HL-60 (cell line): ENCODE results near the gene DHRS7.

Experiments used
- DNase-seq, 2 experiments: peaks; one replicate each; pipeline ENCODE4 v3.0.0-alpha.2; 2010 to 2020; ENCODE audit warnings: low read depth in 1 of 2, low spot score in 1 of 2
- H3K27ac ChIP-seq: fragments of 250-450 bp; sonication (Bioruptor Pico); replicated peaks from 2 replicates; pipeline ENCODE4 v1.5.1; 2020; ENCODE audit warnings: mild to moderate bottlenecking, moderate library complexity
- H3K27me3 ChIP-seq: fragments of 250-450 bp; sonication (Bioruptor Pico); 2 replicates; pipeline ENCODE4 v1.5.1; 2021; ENCODE audit warnings: mild to moderate bottlenecking, moderate library complexity; ENCODE audit not compliant: insufficient read depth, poor library complexity, severe bottlenecking
- H3K4me3 ChIP-seq: replicated peaks from 2 replicates; pipeline ENCODE4 v1.5.1; 2011; ENCODE audit warnings: mild to moderate bottlenecking, control low read depth, low read length; ENCODE audit not compliant: insufficient read depth
- CTCF ChIP-seq: IDR thresholded peaks from one replicate; pipeline ENCODE4 v1.5.1; 2011; ENCODE audit warnings: low read length, control low read depth, inconsistent platforms; ENCODE audit not compliant: insufficient read depth
- GABPA ChIP-seq: IDR thresholded peaks from 2 replicates; pipeline ENCODE4 v1.6.1; 2012; ENCODE audit warnings: low read depth
- POLR2AphosphoS5 ChIP-seq: IDR thresholded peaks from 2 replicates; pipeline ENCODE4 v1.6.1; 2012; ENCODE audit warnings: low read depth
- REST ChIP-seq: IDR thresholded peaks from 2 replicates; pipeline ENCODE4 v1.6.1; 2012; ENCODE audit warnings: low read depth; ENCODE audit not compliant: insufficient replicate concordance
- SPI1 ChIP-seq: IDR thresholded peaks from 2 replicates; pipeline ENCODE4 v1.6.1; 2012; ENCODE audit warnings: low read depth, mild to moderate bottlenecking, borderline replicate concordance

The DHRS7 gene

GRCh38 chr14:60199321-60199720 is 34.1 kb upstream of the DHRS7 start:
- TF ChIP-seq REST (no peak), POLR2AphosphoS5 (no peak), GABPA (no peak), SPI1 (no peak), CTCF (no peak)
- H3K27ac ChIP-seq, result no peak overlapping the region
- no peak for DNase-seq
- H3K27me3 ChIP-seq, result no peaks in the 10 kb centered on the region
- no peak overlapping the region for H3K4me3 ChIP-seq

- no peak overlapping the region for H3K4me3 ChIP-seq
- no peak for TF ChIP-seq GABPA
- TF ChIP-seq POLR2AphosphoS5, result no peak
- TF ChIP-seq REST, result no peak
- TF ChIP-seq SPI1, result no peak
- no peak for TF ChIP-seq CTCF
- H3K27ac ChIP-seq, result peak overlapping the region; percentile 34
- no peaks in the 10 kb centered on the region for H3K27me3 ChIP-seq
- DNase-seq, result peak in 1 of 2 experiments; percentile 62
These were observed 32.6 kb upstream of the DHRS7 start for GRCh38 chr14:60197629-60198303.

GRCh38 chr14:60196291-60196690 is 31.1 kb upstream of the DHRS7 start:
- no peak overlapping the region; the same call in 1 of the 2 replicates for H3K27ac ChIP-seq
- no peak for DNase-seq
- TF ChIP-seq GABPA (no peak), REST (no peak)
- H3K27me3 ChIP-seq, result no peaks in the 10 kb centered on the region
- H3K4me3 ChIP-seq, result no peak overlapping the region
